Ishikawa (cell line): Measurements from ENCODE around the gene ZNF536.

Experiments used
- CEBPB ChIP-seq: IDR thresholded peaks from 2 replicates; pipeline ENCODE4 v1.6.1; 2012
- CREB1 ChIP-seq: IDR thresholded peaks from 2 replicates; pipeline ENCODE4 v1.6.1; 2012; ENCODE audit warnings: low read depth
- EGR1 ChIP-seq: IDR thresholded peaks from 2 replicates; pipeline ENCODE4 v1.6.1; 2012
- EP300 ChIP-seq: IDR thresholded peaks from 2 replicates; pipeline ENCODE4 v1.6.1; 2012; ENCODE audit warnings: borderline replicate concordance
- FOXM1 ChIP-seq: IDR thresholded peaks from 2 replicates; pipeline ENCODE4 v1.6.1; 2012; ENCODE audit warnings: low read depth, borderline replicate concordance
- NFIC ChIP-seq: IDR thresholded peaks from 2 replicates; pipeline ENCODE4 v1.6.1; 2012
- RAD21 ChIP-seq: IDR thresholded peaks from 2 replicates; pipeline ENCODE4 v1.6.1; 2012; ENCODE audit warnings: low read depth
- TAF1 ChIP-seq: IDR thresholded peaks from 2 replicates; pipeline ENCODE4 v1.6.1; 2012; ENCODE audit warnings: low read depth, mild to moderate bottlenecking
- TCF12 ChIP-seq: IDR thresholded peaks from 2 replicates; pipeline ENCODE4 v1.6.1; 2012; ENCODE audit warnings: low read depth
- TEAD4 ChIP-seq: IDR thresholded peaks from 2 replicates; pipeline ENCODE4 v1.6.1; 2012
- YY1 ChIP-seq: IDR thresholded peaks from 2 replicates; pipeline ENCODE4 v1.6.1; 2012; ENCODE audit warnings: low read depth
- TF ChIP-seq, protein P1 (sequence below): IDR thresholded peaks from 2 replicates; pipeline ENCODE4 v1.6.1; 2012
- TF ChIP-seq, protein P2 (sequence below): IDR thresholded peaks from 2 replicates; pipeline ENCODE4 v1.6.1; 2012
- TF ChIP-seq, protein P3 (sequence below): IDR thresholded peaks from 2 replicates; pipeline ENCODE4 v1.6.1; 2012; ENCODE audit warnings: low read depth, mild to moderate bottlenecking

DNA sequence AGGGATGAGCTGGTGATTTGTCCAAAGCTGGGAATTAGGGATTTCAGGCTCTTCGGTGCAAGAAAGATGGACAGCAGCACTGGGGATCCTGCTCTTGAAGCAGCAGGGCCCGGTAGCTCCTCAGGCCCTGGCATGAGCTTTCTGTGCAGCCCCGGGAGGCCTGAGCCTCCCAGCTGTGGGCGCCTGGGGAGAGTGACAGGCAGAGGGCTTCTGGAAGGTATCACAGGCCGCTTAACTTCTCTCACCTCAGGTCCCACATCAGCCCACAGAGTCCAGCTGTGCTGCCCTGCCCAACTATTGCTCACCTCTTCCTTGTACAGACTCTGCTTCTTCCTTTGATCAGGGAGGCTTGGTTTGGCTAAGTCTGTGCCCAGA is 14.6 kb upstream of the ZNF536 start:
- TF ChIP-seq, protein P1, sequence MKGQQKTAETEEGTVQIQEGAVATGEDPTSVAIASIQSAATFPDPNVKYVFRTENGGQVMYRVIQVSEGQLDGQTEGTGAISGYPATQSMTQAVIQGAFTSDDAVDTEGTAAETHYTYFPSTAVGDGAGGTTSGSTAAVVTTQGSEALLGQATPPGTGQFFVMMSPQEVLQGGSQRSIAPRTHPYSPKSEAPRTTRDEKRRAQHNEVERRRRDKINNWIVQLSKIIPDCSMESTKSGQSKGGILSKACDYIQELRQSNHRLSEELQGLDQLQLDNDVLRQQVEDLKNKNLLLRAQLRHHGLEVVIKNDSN, result no peak
- no peak for TF ChIP-seq CEBPB
- TF ChIP-seq, protein P2, sequence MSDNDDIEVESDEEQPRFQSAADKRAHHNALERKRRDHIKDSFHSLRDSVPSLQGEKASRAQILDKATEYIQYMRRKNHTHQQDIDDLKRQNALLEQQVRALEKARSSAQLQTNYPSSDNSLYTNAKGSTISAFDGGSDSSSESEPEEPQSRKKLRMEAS, result no peak
- TF ChIP-seq EGR1, result no peak
- TF ChIP-seq, protein P3, sequence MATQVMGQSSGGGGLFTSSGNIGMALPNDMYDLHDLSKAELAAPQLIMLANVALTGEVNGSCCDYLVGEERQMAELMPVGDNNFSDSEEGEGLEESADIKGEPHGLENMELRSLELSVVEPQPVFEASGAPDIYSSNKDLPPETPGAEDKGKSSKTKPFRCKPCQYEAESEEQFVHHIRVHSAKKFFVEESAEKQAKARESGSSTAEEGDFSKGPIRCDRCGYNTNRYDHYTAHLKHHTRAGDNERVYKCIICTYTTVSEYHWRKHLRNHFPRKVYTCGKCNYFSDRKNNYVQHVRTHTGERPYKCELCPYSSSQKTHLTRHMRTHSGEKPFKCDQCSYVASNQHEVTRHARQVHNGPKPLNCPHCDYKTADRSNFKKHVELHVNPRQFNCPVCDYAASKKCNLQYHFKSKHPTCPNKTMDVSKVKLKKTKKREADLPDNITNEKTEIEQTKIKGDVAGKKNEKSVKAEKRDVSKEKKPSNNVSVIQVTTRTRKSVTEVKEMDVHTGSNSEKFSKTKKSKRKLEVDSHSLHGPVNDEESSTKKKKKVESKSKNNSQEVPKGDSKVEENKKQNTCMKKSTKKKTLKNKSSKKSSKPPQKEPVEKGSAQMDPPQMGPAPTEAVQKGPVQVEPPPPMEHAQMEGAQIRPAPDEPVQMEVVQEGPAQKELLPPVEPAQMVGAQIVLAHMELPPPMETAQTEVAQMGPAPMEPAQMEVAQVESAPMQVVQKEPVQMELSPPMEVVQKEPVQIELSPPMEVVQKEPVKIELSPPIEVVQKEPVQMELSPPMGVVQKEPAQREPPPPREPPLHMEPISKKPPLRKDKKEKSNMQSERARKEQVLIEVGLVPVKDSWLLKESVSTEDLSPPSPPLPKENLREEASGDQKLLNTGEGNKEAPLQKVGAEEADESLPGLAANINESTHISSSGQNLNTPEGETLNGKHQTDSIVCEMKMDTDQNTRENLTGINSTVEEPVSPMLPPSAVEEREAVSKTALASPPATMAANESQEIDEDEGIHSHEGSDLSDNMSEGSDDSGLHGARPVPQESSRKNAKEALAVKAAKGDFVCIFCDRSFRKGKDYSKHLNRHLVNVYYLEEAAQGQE, result no peak
- TF ChIP-seq CREB1, result no peak
- TF ChIP-seq FOXM1, result no peak
- TF ChIP-seq TEAD4, result no peak
- no peak for TF ChIP-seq EP300
- no peak for TF ChIP-seq TAF1
- no peak for TF ChIP-seq YY1
- no peak for TF ChIP-seq NFIC
- TF ChIP-seq RAD21, result no peak
- TF ChIP-seq TCF12, result no peak
